Measurements from ENCODE around the gene FIGN.

Gene FIGN

DNA sequence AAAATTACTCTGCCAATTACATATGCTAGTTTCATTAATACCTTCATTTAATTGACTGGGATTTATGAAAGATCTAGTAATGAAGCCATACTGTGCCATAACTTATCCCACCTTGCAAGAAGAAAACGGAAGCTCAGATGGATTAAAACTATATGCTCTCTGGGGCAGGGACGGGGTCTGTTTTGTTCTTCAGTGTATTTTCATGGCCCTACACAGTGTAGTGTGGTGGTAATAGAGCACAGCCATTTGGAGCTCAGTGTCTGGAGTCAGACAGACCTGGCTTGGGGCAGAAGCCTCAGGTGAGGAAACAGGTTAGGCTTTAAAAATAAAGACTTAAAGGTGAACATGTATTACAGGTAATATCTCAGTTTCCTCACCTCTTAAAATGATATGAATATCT is 62.3 kb downstream of the FIGN start:
- H3K9ac ChIP-seq (ENCODE audit: low read length in 5 of 5): no peak overlapping the region
- no peaks in the 10 kb centered on the region for H3K36me3 ChIP-seq (ENCODE audit: control insufficient read depth in 5 of 5, insufficient read depth in 5 of 5, low read length in 5 of 5)
- no peaks in the 10 kb centered on the region for H3K27me3 ChIP-seq (ENCODE audit: control insufficient read depth in 5 of 5, insufficient read depth in 4 of 5, low read length in 5 of 5)
- H3K4me1 ChIP-seq (ENCODE audit: control insufficient read depth in 5 of 5, insufficient read depth in 5 of 5, low read length in 5 of 5): peaks cover 0 to 4% (median 0%) of the 10 kb centered on the region in 5 donors
- H3K27ac ChIP-seq (ENCODE audit: low read depth, low read length): no peak overlapping the region
- H3K9me3 ChIP-seq (ENCODE audit: control insufficient read depth in 5 of 5, low read length in 5 of 5): no peaks in the 10 kb centered on the region
- H3K4me3 ChIP-seq (ENCODE audit: low read depth in 1 of 5, low read length in 5 of 5): no peak overlapping the region

GRCh38 chr2:163670929-163671328 is 64.9 kb downstream of the FIGN start:
- no peak overlapping the region for H3K27ac ChIP-seq (ENCODE audit: low read depth, low read length)
- H3K4me1 ChIP-seq (ENCODE audit: control insufficient read depth in 5 of 5, insufficient read depth in 5 of 5, low read length in 5 of 5): peaks cover 0 to 7% (median 0%) of the 10 kb centered on the region in 5 donors
- no peaks in the 10 kb centered on the region for H3K27me3 ChIP-seq (ENCODE audit: control insufficient read depth in 5 of 5, insufficient read depth in 4 of 5, low read length in 5 of 5)
- H3K36me3 ChIP-seq (ENCODE audit: control insufficient read depth in 5 of 5, insufficient read depth in 5 of 5, low read length in 5 of 5): no peaks in the 10 kb centered on the region
- H3K9me3 ChIP-seq (ENCODE audit: control insufficient read depth in 5 of 5, low read length in 5 of 5): no peaks in the 10 kb centered on the region
- H3K4me3 ChIP-seq (ENCODE audit: low read depth in 1 of 5, low read length in 5 of 5): no peak overlapping the region
- H3K9ac ChIP-seq (ENCODE audit: low read length in 5 of 5): no peak overlapping the region

- no peak overlapping the region for H3K4me3 ChIP-seq (ENCODE audit: low read depth in 1 of 5, low read length in 5 of 5)
- no peaks in the 10 kb centered on the region for H3K36me3 ChIP-seq (ENCODE audit: control insufficient read depth in 5 of 5, insufficient read depth in 5 of 5, low read length in 5 of 5)
- no peaks in the 10 kb centered on the region for H3K27me3 ChIP-seq (ENCODE audit: control insufficient read depth in 5 of 5, insufficient read depth in 4 of 5, low read length in 5 of 5)
- H3K27ac ChIP-seq (ENCODE audit: low read depth, low read length): no peak overlapping the region
- H3K9ac ChIP-seq (ENCODE audit: low read length in 5 of 5): no peak overlapping the region
- no peaks in the 10 kb centered on the region for H3K9me3 ChIP-seq (ENCODE audit: control insufficient read depth in 5 of 5, low read length in 5 of 5)
- peaks cover 0 to 7% (median 0%) of the 10 kb centered on the region in 5 donors for H3K4me1 ChIP-seq (ENCODE audit: control insufficient read depth in 5 of 5, insufficient read depth in 5 of 5, low read length in 5 of 5)
Measured at GRCh38 chr2:163669506-163669905, 66.3 kb downstream of the FIGN start.

- Histone ChIP-seq H3K4me1 (ENCODE audit: control insufficient read depth in 5 of 5, insufficient read depth in 5 of 5, low read length in 5 of 5) (peaks cover 0 to 7% (median 0%) of the 10 kb centered on the region in 5 donors), H3K36me3 (ENCODE audit: control insufficient read depth in 5 of 5, insufficient read depth in 5 of 5, low read length in 5 of 5) (no peaks in the 10 kb centered on the region), H3K9me3 (ENCODE audit: control insufficient read depth in 5 of 5, low read length in 5 of 5) (no peaks in the 10 kb centered on the region), H3K9ac (ENCODE audit: low read length in 5 of 5) (peak overlapping the region in 1 of 5 donors; percentile 26), H3K27ac (ENCODE audit: low read depth, low read length) (no peak overlapping the region), H3K4me3 (ENCODE audit: low read depth in 1 of 5, low read length in 5 of 5) (no peak overlapping the region), H3K27me3 (ENCODE audit: control insufficient read depth in 5 of 5, insufficient read depth in 4 of 5, low read length in 5 of 5) (no peaks in the 10 kb centered on the region)
Measured at GRCh38 chr2:163667064-163667887, 68.5 kb downstream of the FIGN start.

GRCh38 chr2:163665817-163666216 is 70.0 kb downstream of the FIGN start:
- Histone ChIP-seq H3K4me3 (ENCODE audit: low read depth in 1 of 5, low read length in 5 of 5) (no peak overlapping the region), H3K36me3 (ENCODE audit: control insufficient read depth in 5 of 5, insufficient read depth in 5 of 5, low read length in 5 of 5) (no peaks in the 10 kb centered on the region), H3K4me1 (ENCODE audit: control insufficient read depth in 5 of 5, insufficient read depth in 5 of 5, low read length in 5 of 5) (peaks cover 0 to 7% (median 0%) of the 10 kb centered on the region in 5 donors), H3K9me3 (ENCODE audit: control insufficient read depth in 5 of 5, low read length in 5 of 5) (no peaks in the 10 kb centered on the region), H3K9ac (ENCODE audit: low read length in 5 of 5) (no peak overlapping the region), H3K27me3 (ENCODE audit: control insufficient read depth in 5 of 5, insufficient read depth in 4 of 5, low read length in 5 of 5) (no peaks in the 10 kb centered on the region), H3K27ac (ENCODE audit: low read depth, low read length) (no peak overlapping the region)

DNA sequence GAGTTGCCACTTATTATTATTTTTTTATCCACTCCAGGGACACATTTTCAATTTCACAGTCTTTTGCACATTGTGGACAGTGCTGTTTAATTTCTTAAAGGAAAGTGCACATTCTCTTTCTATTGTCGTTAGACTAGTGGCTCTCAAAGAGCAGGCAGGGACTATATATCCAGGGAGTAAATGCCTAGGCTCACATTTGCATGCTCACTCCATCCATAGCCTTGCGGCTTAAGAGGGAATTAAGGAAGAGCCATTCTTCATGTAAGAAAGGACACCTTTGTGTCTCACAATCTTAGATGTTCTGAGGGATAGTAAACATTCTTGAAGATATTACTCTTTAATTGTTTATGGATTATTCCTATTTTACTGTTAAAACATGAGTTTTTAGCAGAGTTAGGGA is 70.8 kb downstream of the FIGN start:
- H3K9ac ChIP-seq (ENCODE audit: low read length in 5 of 5): no peak overlapping the region
- H3K27ac ChIP-seq (ENCODE audit: low read depth, low read length): no peak overlapping the region
- H3K4me1 ChIP-seq (ENCODE audit: control insufficient read depth in 5 of 5, insufficient read depth in 5 of 5, low read length in 5 of 5): peaks cover 0 to 7% (median 0%) of the 10 kb centered on the region in 5 donors
- no peaks in the 10 kb centered on the region for H3K27me3 ChIP-seq (ENCODE audit: control insufficient read depth in 5 of 5, insufficient read depth in 4 of 5, low read length in 5 of 5)
- H3K9me3 ChIP-seq (ENCODE audit: control insufficient read depth in 5 of 5, low read length in 5 of 5): no peaks in the 10 kb centered on the region
- H3K36me3 ChIP-seq (ENCODE audit: control insufficient read depth in 5 of 5, insufficient read depth in 5 of 5, low read length in 5 of 5): no peaks in the 10 kb centered on the region
- no peak overlapping the region for H3K4me3 ChIP-seq (ENCODE audit: low read depth in 1 of 5, low read length in 5 of 5)

GRCh38 chr2:163664610-163665009 is 71.2 kb downstream of the FIGN start:
- H3K9ac ChIP-seq (ENCODE audit: low read length in 5 of 5): no peak overlapping the region
- H3K4me3 ChIP-seq (ENCODE audit: low read depth in 1 of 5, low read length in 5 of 5): no peak overlapping the region
- H3K36me3 ChIP-seq (ENCODE audit: control insufficient read depth in 5 of 5, insufficient read depth in 5 of 5, low read length in 5 of 5): no peaks in the 10 kb centered on the region
- no peaks in the 10 kb centered on the region for H3K27me3 ChIP-seq (ENCODE audit: control insufficient read depth in 5 of 5, insufficient read depth in 4 of 5, low read length in 5 of 5)
- H3K27ac ChIP-seq (ENCODE audit: low read depth, low read length): no peak overlapping the region
- H3K4me1 ChIP-seq (ENCODE audit: control insufficient read depth in 5 of 5, insufficient read depth in 5 of 5, low read length in 5 of 5): peaks cover 0 to 7% (median 0%) of the 10 kb centered on the region in 5 donors
- no peaks in the 10 kb centered on the region for H3K9me3 ChIP-seq (ENCODE audit: control insufficient read depth in 5 of 5, low read length in 5 of 5)

- Histone ChIP-seq H3K27ac (ENCODE audit: low read depth, low read length) (no peak overlapping the region), H3K4me3 (ENCODE audit: low read depth in 1 of 5, low read length in 5 of 5) (no peak overlapping the region), H3K36me3 (ENCODE audit: control insufficient read depth in 5 of 5, insufficient read depth in 5 of 5, low read length in 5 of 5) (no peaks in the 10 kb centered on the region), H3K9ac (ENCODE audit: low read length in 5 of 5) (no peak overlapping the region), H3K27me3 (ENCODE audit: control insufficient read depth in 5 of 5, insufficient read depth in 4 of 5, low read length in 5 of 5) (no peaks in the 10 kb centered on the region), H3K4me1 (ENCODE audit: control insufficient read depth in 5 of 5, insufficient read depth in 5 of 5, low read length in 5 of 5) (peaks cover 0 to under 1% (median 0%) of the 10 kb centered on the region in 5 donors), H3K9me3 (ENCODE audit: control insufficient read depth in 5 of 5, low read length in 5 of 5) (no peaks in the 10 kb centered on the region)
Measured at GRCh38 chr2:163662141-163662780, 73.5 kb downstream of the FIGN start.

- Histone ChIP-seq H3K36me3 (ENCODE audit: control insufficient read depth in 5 of 5, insufficient read depth in 5 of 5, low read length in 5 of 5) (no peaks in the 10 kb centered on the region), H3K9ac (ENCODE audit: low read length in 5 of 5) (no peak overlapping the region), H3K4me1 (ENCODE audit: control insufficient read depth in 5 of 5, insufficient read depth in 5 of 5, low read length in 5 of 5) (no peaks in the 10 kb centered on the region), H3K27ac (ENCODE audit: low read depth, low read length) (no peak overlapping the region), H3K27me3 (ENCODE audit: control insufficient read depth in 5 of 5, insufficient read depth in 4 of 5, low read length in 5 of 5) (no peaks in the 10 kb centered on the region), H3K9me3 (ENCODE audit: control insufficient read depth in 5 of 5, low read length in 5 of 5) (no peaks in the 10 kb centered on the region), H3K4me3 (ENCODE audit: low read depth in 1 of 5, low read length in 5 of 5) (no peak overlapping the region)
Measured at GRCh38 chr2:163659224-163659623, 76.6 kb downstream of the FIGN start.

- H3K27ac ChIP-seq (ENCODE audit: low read depth, low read length): no peak overlapping the region
- no peaks in the 10 kb centered on the region for H3K9me3 ChIP-seq (ENCODE audit: control insufficient read depth in 5 of 5, low read length in 5 of 5)
- no peaks in the 10 kb centered on the region for H3K36me3 ChIP-seq (ENCODE audit: control insufficient read depth in 5 of 5, insufficient read depth in 5 of 5, low read length in 5 of 5)
- no peak overlapping the region for H3K4me3 ChIP-seq (ENCODE audit: low read depth in 1 of 5, low read length in 5 of 5)
- no peak overlapping the region for H3K9ac ChIP-seq (ENCODE audit: low read length in 5 of 5)
- H3K27me3 ChIP-seq (ENCODE audit: control insufficient read depth in 5 of 5, insufficient read depth in 4 of 5, low read length in 5 of 5): no peaks in the 10 kb centered on the region
- no peaks in the 10 kb centered on the region for H3K4me1 ChIP-seq (ENCODE audit: control insufficient read depth in 5 of 5, insufficient read depth in 5 of 5, low read length in 5 of 5)
Measured at GRCh38 chr2:163658556-163658955, 77.3 kb downstream of the FIGN start.

Measured in subcutaneous abdominal adipose tissue (tissue), 5 donors.